ENCODE data around the gene GSG1L2. TPM values are rescaled to one million over a fixed set of nuclear protein-coding genes. Genes with fewer than 3 reads are reported as not detected.

The GSG1L2 gene
- total RNA-seq, 1 experiment from 2014 or later: not detected

DNA sequence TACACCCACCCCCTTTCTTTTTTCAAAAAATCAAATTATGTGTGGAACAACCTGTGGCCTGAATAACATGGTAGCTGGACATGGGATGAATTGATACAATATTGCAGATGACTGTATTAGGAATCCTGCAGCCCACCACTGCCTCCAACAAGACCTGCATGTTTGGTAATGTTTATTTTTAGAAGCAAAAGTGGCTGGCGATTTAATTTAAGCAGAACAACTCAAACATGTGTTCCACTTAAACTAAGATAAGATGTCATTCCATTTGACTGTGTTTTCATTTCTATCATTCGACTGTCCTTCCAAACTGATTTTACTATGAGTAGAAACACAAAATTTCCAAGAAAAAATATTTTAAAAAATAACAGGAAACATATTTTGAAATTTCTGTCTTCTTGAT lies 20.4 kb downstream of the GSG1L2 start:
- no peak overlapping the region for H3K4me3 Mint-ChIP-seq (ENCODE audit: low read depth, unreplicated experiment)
- no TSS peak for BruUV-seq (replicated peaks)
- CTCF ChIA-PET: no interaction called here
- H3K36me3 Mint-ChIP-seq (ENCODE audit: insufficient read depth, unreplicated experiment): no peaks in the 10 kb centered on the region
- no peaks in the 10 kb centered on the region for H3K27me3 Mint-ChIP-seq (ENCODE audit: unreplicated experiment)
- TF ChIP-seq, protein P1, sequence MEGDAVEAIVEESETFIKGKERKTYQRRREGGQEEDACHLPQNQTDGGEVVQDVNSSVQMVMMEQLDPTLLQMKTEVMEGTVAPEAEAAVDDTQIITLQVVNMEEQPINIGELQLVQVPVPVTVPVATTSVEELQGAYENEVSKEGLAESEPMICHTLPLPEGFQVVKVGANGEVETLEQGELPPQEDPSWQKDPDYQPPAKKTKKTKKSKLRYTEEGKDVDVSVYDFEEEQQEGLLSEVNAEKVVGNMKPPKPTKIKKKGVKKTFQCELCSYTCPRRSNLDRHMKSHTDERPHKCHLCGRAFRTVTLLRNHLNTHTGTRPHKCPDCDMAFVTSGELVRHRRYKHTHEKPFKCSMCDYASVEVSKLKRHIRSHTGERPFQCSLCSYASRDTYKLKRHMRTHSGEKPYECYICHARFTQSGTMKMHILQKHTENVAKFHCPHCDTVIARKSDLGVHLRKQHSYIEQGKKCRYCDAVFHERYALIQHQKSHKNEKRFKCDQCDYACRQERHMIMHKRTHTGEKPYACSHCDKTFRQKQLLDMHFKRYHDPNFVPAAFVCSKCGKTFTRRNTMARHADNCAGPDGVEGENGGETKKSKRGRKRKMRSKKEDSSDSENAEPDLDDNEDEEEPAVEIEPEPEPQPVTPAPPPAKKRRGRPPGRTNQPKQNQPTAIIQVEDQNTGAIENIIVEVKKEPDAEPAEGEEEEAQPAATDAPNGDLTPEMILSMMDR (IDR thresholded peaks at IDR 0.05; ENCODE audit: unreplicated experiment): no peak
- no peak for DNase-seq
- H3K4me1 Mint-ChIP-seq (ENCODE audit: low read depth, unreplicated experiment): peaks cover 8% of the 10 kb centered on the region
- intact Hi-C loops (cut with micrococcal nuclease; ENCODE audit: unreplicated experiment): no loop called here
- H3K9me3 Mint-ChIP-seq (ENCODE audit: low read depth, unreplicated experiment): peaks cover 4% of the 10 kb centered on the region
- peak overlapping the region; percentile 26 for H3K27ac Mint-ChIP-seq (ENCODE audit: unreplicated experiment)

DNA sequence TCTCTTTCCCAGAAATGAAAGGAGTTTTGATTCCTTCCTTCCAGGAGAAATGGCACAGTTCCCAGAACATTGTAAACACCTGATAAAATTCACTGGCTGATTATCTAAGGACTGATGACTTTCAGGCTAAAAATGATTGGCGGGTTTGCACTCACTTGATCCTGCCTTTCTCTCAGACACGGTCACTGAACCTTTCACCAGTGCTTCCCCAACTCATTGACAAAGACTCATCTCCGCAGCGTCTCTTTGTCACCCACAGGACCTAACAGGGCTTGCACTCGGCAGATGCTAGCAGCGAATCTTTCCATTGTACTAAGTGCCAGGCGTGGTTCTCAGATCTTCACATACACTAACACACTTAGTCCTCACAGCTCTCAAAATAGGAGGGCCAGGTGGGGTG lies 23.2 kb downstream of the GSG1L2 start:
- TF ChIP-seq, protein P1 (IDR thresholded peaks at IDR 0.05; ENCODE audit: unreplicated experiment): no peak
- no TSS peak for BruUV-seq (replicated peaks)
- CTCF ChIA-PET: no interaction called here
- no peak for DNase-seq
- Mint-ChIP-seq H3K27me3 (ENCODE audit: unreplicated experiment) (no peaks in the 10 kb centered on the region), H3K4me1 (ENCODE audit: low read depth, unreplicated experiment) (peaks cover 8% of the 10 kb centered on the region), H3K27ac (ENCODE audit: unreplicated experiment) (no peak overlapping the region), H3K36me3 (ENCODE audit: insufficient read depth, unreplicated experiment) (no peaks in the 10 kb centered on the region), H3K9me3 (ENCODE audit: low read depth, unreplicated experiment) (no peaks in the 10 kb centered on the region), H3K4me3 (ENCODE audit: low read depth, unreplicated experiment) (no peak overlapping the region)
- intact Hi-C loops (cut with micrococcal nuclease; ENCODE audit: unreplicated experiment): no loop called here

DNA sequence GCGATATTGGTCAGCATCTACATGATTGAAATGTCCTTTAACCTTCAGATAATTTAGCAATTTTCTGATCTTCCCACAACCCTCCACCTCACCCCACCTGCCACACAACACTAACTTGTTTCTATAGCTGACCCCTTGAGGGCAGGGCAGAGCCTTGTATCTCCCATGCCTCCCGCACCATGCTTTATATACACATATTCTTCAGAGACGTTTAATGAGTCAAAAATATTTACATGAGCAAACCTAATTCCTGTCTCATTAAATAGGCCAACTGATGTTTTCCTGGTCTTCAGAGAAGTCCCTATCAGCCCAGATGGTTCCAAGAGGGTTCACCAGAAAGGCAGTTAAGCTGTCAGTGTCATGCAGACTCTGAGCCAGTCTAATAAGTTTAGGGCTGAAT lies 23.9 kb downstream of the GSG1L2 start:
- CTCF ChIA-PET: interaction anchor here (0.6 kb wide), 1 partner anchor 125 kb away, joined by 4 read pairs; no protein-coding TSS in a partner anchor
- intact Hi-C loops (cut with micrococcal nuclease; ENCODE audit: unreplicated experiment): no loop called here
- no peaks in the 10 kb centered on the region for H3K36me3 Mint-ChIP-seq (ENCODE audit: insufficient read depth, unreplicated experiment)
- TF ChIP-seq, protein P1 (IDR thresholded peaks at IDR 0.05; ENCODE audit: unreplicated experiment): no peak
- no peaks in the 10 kb centered on the region for H3K9me3 Mint-ChIP-seq (ENCODE audit: low read depth, unreplicated experiment)
- BruUV-seq (replicated peaks): no TSS peak
- no peak overlapping the region for H3K27ac Mint-ChIP-seq (ENCODE audit: unreplicated experiment)
- no peaks in the 10 kb centered on the region for H3K27me3 Mint-ChIP-seq (ENCODE audit: unreplicated experiment)
- H3K4me1 Mint-ChIP-seq (ENCODE audit: low read depth, unreplicated experiment): peaks cover 8% of the 10 kb centered on the region
- no peak for DNase-seq
- H3K4me3 Mint-ChIP-seq (ENCODE audit: low read depth, unreplicated experiment): no peak overlapping the region

DNA sequence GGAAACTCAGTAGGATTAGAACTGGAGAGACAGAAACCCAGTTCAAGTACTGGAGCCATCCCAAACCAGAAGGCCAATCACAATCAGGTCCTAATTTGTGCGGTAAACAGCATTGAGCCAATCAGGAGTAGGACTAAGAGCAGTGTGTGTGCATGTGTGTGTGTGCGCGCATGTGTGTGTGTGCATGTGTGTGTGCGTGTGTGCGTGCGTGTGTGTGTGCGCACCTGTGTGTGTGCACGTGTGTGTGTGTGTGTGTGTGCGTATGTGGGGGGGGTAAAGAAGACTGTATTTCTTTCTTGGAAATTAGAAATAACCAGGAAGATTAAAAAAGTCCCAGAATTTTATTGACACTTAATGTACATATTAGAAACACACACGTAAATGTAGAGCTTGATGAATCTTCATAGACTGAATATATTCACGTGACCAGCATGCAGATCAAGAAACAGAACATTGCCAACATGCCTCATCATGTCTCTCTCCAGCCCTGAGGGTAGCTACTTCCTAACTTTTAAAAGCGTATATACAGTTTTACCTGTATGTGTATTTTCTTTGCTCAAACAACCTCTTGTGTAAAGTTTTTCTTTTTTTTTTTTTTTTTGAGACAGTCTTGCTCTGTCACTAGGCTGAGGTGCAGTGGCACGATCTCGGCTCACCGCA lies 29.6 kb downstream of the GSG1L2 start:
- CTCF ChIA-PET: interaction anchor here (0.7 kb wide), 1 partner anchor 13 kb away, joined by 3 read pairs; no protein-coding TSS in a partner anchor
- no peaks in the 10 kb centered on the region for H3K36me3 Mint-ChIP-seq (ENCODE audit: insufficient read depth, unreplicated experiment)
- BruUV-seq (replicated peaks): no TSS peak
- TF ChIP-seq, protein P1 (IDR thresholded peaks at IDR 0.05; ENCODE audit: unreplicated experiment): no peak
- DNase-seq: no peak
- intact Hi-C loops (cut with micrococcal nuclease; ENCODE audit: unreplicated experiment): no loop called here
- no peak overlapping the region for H3K4me3 Mint-ChIP-seq (ENCODE audit: low read depth, unreplicated experiment)
- no peaks in the 10 kb centered on the region for H3K4me1 Mint-ChIP-seq (ENCODE audit: low read depth, unreplicated experiment)
- no peak overlapping the region for H3K27ac Mint-ChIP-seq (ENCODE audit: unreplicated experiment)
- peaks cover 12% of the 10 kb centered on the region for H3K27me3 Mint-ChIP-seq (ENCODE audit: unreplicated experiment)
- no peaks in the 10 kb centered on the region for H3K9me3 Mint-ChIP-seq (ENCODE audit: low read depth, unreplicated experiment)

Data from Calu3 (cell line).